Measurements from ENCODE around the gene C10orf143.
"Not testable (repeated sequence)": the region's sequence is repeated elsewhere in the genome, so short reads cannot be mapped to it uniquely, and the experiment has no call there.

C10orf143 gene

DNA sequence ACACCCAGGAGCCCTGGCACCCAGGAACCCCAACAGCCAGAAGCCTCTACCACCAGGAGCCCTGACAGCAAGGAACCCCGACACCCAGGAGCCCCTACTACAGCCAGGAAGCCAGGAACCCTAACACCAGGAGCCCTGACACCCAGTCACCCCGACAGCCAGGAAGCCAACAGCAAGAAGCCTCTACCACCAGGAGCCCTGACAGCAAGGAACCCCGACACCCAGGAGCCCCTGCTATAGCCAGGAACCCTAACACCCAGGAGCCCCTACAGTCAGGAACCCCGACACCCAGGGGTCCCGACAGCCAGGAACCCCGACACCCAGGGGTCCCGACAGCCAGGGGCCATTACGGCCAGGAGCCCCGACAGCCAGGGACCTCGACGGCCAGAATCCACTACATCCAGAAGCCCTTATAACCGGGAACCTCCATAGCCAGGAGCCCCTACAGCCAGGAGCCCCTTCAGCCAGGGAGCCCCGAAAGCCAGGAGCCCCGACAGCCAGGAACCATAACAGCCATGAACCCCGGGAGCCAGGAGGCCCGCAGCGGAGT, 25.1 kb upstream of the C10orf143 start:
- Histone ChIP-seq H3K36me3 (ENCODE audit: control insufficient read depth, insufficient read depth, low read length) (no peaks in the 10 kb centered on the region), H3K27ac (ENCODE audit: low read depth, low read length) (peak overlapping the region; percentile 72), H3K27me3 (ENCODE audit: control insufficient read depth, insufficient read depth, low read length) (no peaks in the 10 kb centered on the region), H3K9ac (ENCODE audit: low read length) (peak overlapping the region; percentile 73), H3K4me3 (ENCODE audit: low read length) (peak overlapping the region; percentile 67), H3K4me1 (ENCODE audit: control insufficient read depth, insufficient read depth, low read length) (peaks cover 14% of the 10 kb centered on the region)

DNA sequence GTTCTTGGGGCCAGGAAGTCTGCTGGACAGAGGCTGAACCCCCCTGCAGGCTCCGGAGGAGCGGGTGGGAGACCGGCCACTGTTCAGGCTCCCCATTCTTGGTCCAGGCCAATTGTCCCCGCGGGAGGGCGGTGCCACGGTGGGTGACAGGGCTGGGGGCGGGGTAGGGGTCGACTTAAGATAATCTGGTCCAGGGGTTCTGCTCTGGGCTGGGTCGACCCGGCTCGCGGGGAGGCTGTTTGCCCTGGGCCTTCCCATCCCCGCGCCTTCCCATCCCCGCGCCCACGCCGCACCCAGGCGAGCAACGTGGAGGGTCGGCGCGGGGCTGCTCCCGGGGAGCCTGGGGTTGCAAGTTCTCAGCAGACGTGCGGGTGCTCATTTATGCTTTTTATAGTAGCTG, 18.3 kb upstream of the C10orf143 start:
- Histone ChIP-seq H3K27me3 (ENCODE audit: control insufficient read depth, insufficient read depth, low read length) (no peaks in the 10 kb centered on the region), H3K36me3 (ENCODE audit: control insufficient read depth, insufficient read depth, low read length) (no peaks in the 10 kb centered on the region), H3K4me3 (ENCODE audit: low read length) (no peak overlapping the region), H3K4me1 (ENCODE audit: control insufficient read depth, insufficient read depth, low read length) (no peaks in the 10 kb centered on the region), H3K27ac (ENCODE audit: low read depth, low read length) (no peak overlapping the region), H3K9ac (ENCODE audit: low read length) (no peak overlapping the region)

DNA sequence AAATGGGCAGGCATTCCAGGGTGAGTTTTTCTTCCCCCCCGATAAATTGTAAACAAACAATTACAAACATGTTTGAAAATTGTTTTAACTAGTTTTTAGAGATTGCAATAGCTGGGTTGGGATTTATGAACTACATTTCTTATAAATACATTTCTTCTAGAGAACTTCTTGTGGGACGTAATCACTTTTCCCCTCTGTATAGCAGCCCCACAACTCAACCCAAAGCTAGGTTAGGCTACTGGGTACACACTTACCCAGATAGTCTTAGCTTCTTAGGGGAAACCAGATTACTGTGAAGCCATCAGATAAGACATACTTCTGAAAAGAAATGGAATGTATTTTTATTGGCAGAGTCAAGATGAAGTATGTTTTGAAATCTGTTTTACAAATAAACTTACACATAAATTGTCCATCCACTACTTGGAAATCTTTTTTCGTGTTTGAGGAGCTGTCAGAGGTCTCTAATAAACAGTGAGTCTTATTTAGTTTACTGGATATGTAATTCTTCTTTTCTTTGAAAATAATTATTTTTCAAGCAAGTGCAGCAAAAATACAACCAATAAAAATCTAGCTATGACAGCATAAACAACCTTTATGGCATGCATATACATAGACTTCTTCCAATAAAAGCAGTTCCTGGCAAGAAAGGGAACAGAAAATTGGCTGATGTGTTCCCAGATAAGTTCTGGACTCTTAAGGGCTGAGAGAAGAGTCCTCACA, 17.6 kb upstream of the C10orf143 start:
- no peak overlapping the region for H3K9ac ChIP-seq (ENCODE audit: low read length)
- no peak overlapping the region for H3K4me3 ChIP-seq (ENCODE audit: low read length)
- H3K27ac ChIP-seq (ENCODE audit: low read depth, low read length) = no peak overlapping the region
- no peaks in the 10 kb centered on the region for H3K4me1 ChIP-seq (ENCODE audit: control insufficient read depth, insufficient read depth, low read length)
- H3K36me3 ChIP-seq (ENCODE audit: control insufficient read depth, insufficient read depth, low read length) = no peaks in the 10 kb centered on the region
- no peaks in the 10 kb centered on the region for H3K27me3 ChIP-seq (ENCODE audit: control insufficient read depth, insufficient read depth, low read length)

DNA sequence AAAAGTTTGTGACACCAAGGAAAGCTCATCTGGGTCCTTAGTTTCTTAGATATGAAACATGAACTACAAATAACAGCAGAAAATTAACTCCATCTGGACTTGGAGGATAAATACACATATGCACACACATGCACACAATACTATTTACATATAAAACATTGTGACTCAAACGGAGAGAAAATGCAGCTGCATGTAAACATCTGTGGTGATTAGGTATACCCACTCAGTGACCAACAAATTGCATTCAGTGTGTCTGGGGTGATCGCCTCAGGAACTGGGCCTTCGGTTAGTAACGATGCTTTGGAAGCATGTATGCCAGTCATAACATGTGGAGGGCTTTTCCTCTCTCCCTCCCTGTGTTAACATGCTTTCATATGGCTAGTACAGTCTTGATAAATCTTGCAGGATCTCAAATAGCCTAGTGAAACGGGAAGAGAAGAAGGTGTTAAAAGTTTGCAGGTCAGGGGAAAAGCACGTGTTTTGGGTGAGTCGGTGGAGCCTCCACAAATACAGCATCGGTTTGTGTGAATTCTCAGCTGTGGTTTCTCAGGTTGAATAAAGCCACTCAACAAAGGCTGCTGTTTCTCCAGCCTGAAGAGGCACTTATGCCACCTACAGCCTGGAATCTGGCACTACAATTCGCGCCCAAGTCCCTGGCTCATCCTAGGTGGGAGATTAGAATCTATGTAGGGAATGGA, 16.9 kb upstream of the C10orf143 start:
- no peaks in the 10 kb centered on the region for H3K27me3 ChIP-seq (ENCODE audit: control insufficient read depth, insufficient read depth, low read length)
- no peaks in the 10 kb centered on the region for H3K4me1 ChIP-seq (ENCODE audit: control insufficient read depth, insufficient read depth, low read length)
- H3K36me3 ChIP-seq (ENCODE audit: control insufficient read depth, insufficient read depth, low read length) = no peaks in the 10 kb centered on the region
- H3K4me3 ChIP-seq (ENCODE audit: low read length) = no peak overlapping the region
- H3K9ac ChIP-seq (ENCODE audit: low read length) = no peak overlapping the region
- no peak overlapping the region for H3K27ac ChIP-seq (ENCODE audit: low read depth, low read length)

DNA sequence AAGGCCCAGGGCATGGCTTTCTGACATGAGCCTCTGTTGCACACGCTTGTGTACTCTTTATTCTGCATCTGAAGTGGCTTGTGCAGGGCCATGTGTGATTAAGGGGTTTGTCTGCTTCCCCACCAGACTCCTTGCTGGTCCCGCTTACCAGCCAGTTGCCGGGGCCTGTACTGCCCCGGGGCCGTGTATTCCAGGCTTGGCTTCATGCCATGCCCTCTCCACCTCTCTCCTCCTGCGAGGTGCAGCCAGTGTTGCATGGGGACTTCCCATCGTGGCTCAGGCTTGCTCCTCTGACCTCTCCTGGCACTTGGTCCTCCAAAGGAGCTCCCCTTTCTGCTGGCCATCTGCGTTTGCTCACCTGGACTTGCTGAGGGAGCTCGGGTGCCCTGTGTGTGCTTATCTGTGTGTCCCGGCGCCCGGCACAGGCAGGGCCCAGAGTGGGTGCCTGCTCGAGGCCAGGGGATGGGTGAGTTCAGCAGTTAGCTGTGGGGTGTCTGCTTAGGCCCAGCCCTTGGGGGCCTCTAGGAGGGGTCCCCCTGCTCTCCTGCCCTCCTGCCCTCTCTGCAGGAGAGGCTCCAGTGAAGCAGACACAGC, 11.0 kb upstream of the C10orf143 start:
- no peak overlapping the region for H3K9ac ChIP-seq (ENCODE audit: low read length)
- no peak overlapping the region for H3K4me3 ChIP-seq (ENCODE audit: low read length)
- H3K27ac ChIP-seq (ENCODE audit: low read depth, low read length) = no peak overlapping the region
- no peaks in the 10 kb centered on the region for H3K4me1 ChIP-seq (ENCODE audit: control insufficient read depth, insufficient read depth, low read length)
- no peaks in the 10 kb centered on the region for H3K36me3 ChIP-seq (ENCODE audit: control insufficient read depth, insufficient read depth, low read length)
- H3K27me3 ChIP-seq (ENCODE audit: control insufficient read depth, insufficient read depth, low read length) = no peaks in the 10 kb centered on the region

DNA sequence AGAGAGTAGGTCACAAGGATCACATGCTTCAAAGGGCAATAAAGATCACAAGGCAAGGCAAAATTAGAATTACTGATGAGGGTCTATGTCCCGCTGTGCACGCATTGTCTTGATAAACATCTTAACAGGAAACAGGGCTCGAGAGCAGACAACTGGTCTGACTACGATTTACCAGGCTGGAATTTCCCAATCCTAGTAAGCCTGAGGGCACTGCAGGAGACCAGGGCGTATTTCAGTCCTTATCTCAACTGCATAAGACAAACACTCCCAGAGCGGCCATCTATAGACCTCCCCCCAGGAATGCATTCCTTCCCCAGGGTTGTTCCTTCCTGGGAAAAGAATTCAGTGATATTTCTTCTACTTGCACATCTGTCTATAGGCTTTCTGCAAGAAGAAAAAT, 6.9 kb upstream of the C10orf143 start:
- not testable (repeated sequence) for H3K4me1 ChIP-seq (ENCODE audit: control insufficient read depth, insufficient read depth, low read length); H3K9ac ChIP-seq (ENCODE audit: low read length); H3K36me3 ChIP-seq (ENCODE audit: control insufficient read depth, insufficient read depth, low read length); H3K27me3 ChIP-seq (ENCODE audit: control insufficient read depth, insufficient read depth, low read length); H3K27ac ChIP-seq (ENCODE audit: low read depth, low read length); H3K4me3 ChIP-seq (ENCODE audit: low read length)

DNA sequence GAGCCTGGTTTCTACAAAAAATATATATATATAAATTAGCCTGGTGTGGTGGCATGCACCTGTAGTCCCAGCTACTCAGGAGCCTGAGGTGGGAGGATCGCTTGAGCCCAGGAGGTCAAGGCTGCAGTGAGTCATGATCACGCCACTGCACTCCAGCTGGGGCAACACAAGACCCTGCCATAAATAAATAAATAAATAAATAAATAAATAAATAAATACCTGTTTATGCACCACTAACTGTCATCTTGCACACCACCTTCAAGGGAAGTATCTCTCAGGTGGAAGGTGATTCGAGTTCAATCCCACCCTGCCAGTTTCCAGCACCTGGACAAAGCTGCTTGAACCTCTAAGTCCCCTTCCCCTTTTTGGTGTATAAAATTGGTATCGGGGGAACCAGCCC, 6.3 kb upstream of the C10orf143 start:
- H3K4me1 ChIP-seq (ENCODE audit: control insufficient read depth, insufficient read depth, low read length); H3K36me3 ChIP-seq (ENCODE audit: control insufficient read depth, insufficient read depth, low read length); H3K4me3 ChIP-seq (ENCODE audit: low read length); H3K27me3 ChIP-seq (ENCODE audit: control insufficient read depth, insufficient read depth, low read length); H3K27ac ChIP-seq (ENCODE audit: low read depth, low read length); H3K9ac ChIP-seq (ENCODE audit: low read length): not testable (repeated sequence)

DNA sequence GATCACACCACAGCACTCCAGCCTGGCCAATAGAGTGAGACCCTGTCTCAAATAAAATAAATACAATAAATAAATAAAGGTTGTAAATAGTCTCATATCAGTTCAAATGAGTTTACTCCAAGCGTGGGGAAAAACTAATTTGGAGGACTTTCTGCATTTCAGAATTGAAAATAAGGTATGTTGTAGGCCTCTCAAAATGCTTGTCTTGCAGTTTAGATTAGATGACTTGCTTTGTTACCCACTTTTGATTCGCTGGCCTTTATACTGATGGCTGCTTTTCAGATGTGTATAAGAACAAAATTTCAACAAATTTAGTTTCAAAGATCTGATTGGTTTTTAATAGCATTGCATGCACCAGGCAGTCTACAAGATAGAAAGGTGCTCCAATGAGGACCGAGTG, 2.2 kb upstream of the C10orf143 start:
- Histone ChIP-seq H3K4me3 (ENCODE audit: low read length) (no peak overlapping the region), H3K36me3 (ENCODE audit: control insufficient read depth, insufficient read depth, low read length) (no peaks in the 10 kb centered on the region), H3K9ac (ENCODE audit: low read length) (no peak overlapping the region), H3K4me1 (ENCODE audit: control insufficient read depth, insufficient read depth, low read length) (peaks cover 12% of the 10 kb centered on the region), H3K27ac (ENCODE audit: low read depth, low read length) (no peak overlapping the region), H3K27me3 (ENCODE audit: control insufficient read depth, insufficient read depth, low read length) (no peaks in the 10 kb centered on the region)

DNA sequence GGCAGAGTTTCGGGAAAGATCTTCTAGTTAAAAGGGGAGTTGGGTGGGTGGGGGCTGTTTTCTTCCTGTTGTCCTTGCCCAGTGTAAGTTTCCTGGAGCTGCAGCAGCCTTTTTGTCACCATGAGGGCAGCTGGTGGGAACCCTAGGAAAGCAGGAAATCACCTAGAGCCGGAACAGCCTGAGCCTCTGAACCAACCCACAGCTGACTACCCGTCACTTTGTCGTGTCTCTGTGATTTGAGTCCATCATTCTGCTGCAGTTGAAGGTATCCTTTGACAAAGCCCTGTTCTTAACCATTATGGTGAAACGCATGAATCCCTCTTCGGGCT, 1.2 kb upstream of the C10orf143 start:
- no peak overlapping the region for H3K9ac ChIP-seq (ENCODE audit: low read length)
- H3K27me3 ChIP-seq (ENCODE audit: control insufficient read depth, insufficient read depth, low read length) = no peaks in the 10 kb centered on the region
- H3K36me3 ChIP-seq (ENCODE audit: control insufficient read depth, insufficient read depth, low read length) = no peaks in the 10 kb centered on the region
- peak overlapping the region; percentile 80 for H3K4me3 ChIP-seq (ENCODE audit: low read length)
- peak overlapping the region; percentile 89 for H3K27ac ChIP-seq (ENCODE audit: low read depth, low read length)
- H3K4me1 ChIP-seq (ENCODE audit: control insufficient read depth, insufficient read depth, low read length) = peaks cover 12% of the 10 kb centered on the region

DNA sequence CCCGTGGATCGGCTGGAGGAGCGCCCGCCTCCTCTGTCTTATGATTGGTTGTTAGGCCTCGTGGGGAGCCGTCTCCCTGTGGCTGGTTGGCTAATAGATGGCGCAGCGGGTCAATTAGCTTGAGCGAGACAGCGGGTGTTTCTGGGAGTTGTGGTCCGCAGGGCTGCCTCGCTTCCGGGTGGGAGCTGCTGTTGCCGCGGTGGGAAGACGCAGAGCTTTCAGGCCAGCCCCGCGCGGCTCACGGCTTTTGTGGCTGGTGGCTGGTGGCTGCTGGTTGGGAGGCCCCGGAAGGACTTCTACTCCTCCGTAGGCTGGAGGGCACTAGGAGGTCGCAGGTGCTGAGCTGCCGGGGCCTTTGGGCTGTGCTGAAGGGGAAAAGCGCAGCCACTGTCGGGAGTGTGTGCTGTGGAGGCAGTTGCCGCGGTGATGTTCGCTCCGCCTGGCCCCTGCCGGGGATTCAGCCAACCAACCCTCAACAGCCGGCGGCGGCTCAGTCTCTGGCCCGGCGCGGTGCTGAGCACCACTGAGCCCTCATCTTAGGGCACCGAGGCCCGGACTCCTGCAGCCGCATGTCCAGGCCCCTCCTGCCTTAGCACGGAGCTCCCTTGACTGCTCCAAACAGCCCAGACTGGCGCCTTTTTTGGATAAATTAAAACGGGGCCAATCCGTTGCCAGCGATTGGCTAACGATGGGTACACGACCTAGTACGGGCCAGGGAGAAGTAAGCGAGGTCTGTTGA, 652 bp upstream of the C10orf143 start:
- H3K4me3 ChIP-seq (ENCODE audit: low read length) = peak overlapping the region; percentile 88
- H3K27me3 ChIP-seq (ENCODE audit: control insufficient read depth, insufficient read depth, low read length) = no peaks in the 10 kb centered on the region
- H3K36me3 ChIP-seq (ENCODE audit: control insufficient read depth, insufficient read depth, low read length) = no peaks in the 10 kb centered on the region
- H3K4me1 ChIP-seq (ENCODE audit: control insufficient read depth, insufficient read depth, low read length) = peaks cover 12% of the 10 kb centered on the region
- H3K27ac ChIP-seq (ENCODE audit: low read depth, low read length) = peak overlapping the region; percentile 89
- H3K9ac ChIP-seq (ENCODE audit: low read length) = peak overlapping the region; percentile 19

DNA sequence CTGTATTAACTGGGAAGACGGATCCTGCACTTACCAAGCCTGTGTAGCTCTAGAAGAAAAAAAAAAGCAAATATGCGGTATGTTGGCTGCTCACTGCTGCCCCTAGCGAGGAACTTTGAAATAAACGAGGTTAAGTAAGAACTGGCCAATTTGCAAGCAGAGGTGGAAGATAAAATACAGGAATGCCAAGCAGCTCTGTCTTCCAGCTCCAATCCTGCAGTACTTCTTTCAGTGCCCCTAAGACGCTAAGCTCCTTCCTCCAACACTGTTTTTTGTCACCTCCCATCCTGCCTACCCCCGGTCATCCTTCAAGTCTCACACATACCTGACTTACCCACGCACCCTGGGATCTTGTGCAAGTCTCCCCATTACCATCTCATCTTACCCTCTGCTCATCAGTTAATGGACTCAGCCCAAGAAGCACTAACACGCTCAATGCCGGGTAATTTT, 809 bp downstream of the C10orf143 start:
- peaks cover 12% of the 10 kb centered on the region for H3K4me1 ChIP-seq (ENCODE audit: control insufficient read depth, insufficient read depth, low read length)
- H3K9ac ChIP-seq (ENCODE audit: low read length) = peak overlapping the region; percentile 54
- H3K36me3 ChIP-seq (ENCODE audit: control insufficient read depth, insufficient read depth, low read length) = no peaks in the 10 kb centered on the region
- no peaks in the 10 kb centered on the region for H3K27me3 ChIP-seq (ENCODE audit: control insufficient read depth, insufficient read depth, low read length)
- H3K27ac ChIP-seq (ENCODE audit: low read depth, low read length) = peak overlapping the region; percentile 89
- H3K4me3 ChIP-seq (ENCODE audit: low read length) = peak overlapping the region; percentile 88

DNA sequence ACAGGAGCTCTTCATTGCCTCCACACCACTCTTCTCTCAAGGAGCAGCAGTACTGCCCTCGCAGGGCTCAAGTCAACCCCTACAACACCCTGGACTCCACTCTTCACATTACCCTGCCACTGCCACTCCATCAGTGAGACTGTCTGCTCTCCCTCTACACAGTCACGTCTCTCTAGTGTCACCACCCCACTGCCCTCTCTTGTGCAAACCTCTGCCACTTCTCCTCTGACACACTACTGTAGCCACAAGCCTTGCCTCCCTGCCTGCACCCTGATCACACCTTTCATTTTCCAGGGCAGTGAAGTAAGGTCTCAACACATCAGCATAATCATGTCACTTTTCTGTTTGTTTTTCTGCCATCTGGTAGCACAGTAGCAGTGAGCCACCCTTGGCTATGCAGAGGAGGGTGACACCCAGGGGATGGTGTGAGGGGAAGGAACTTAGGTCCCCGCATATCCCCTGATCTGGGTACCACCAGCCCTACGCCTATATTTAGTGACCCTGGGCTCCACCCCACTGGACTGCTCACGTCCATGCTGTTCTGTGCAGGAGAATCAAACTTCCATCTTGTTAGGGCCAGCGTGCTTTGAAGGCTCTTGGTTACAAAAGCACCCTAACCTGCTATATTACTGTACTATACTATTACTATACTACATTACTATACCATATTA, 1.6 kb downstream of the C10orf143 start:
- Histone ChIP-seq H3K27ac (ENCODE audit: low read depth, low read length) (peak overlapping the region; percentile 30), H3K27me3 (ENCODE audit: control insufficient read depth, insufficient read depth, low read length) (no peaks in the 10 kb centered on the region), H3K9ac (ENCODE audit: low read length) (no peak overlapping the region)

More for the DNA sequence above, 1.6 kb downstream of the C10orf143 start:
- Histone ChIP-seq H3K4me3 (ENCODE audit: low read length) (peak overlapping the region; percentile 88), H3K36me3 (ENCODE audit: control insufficient read depth, insufficient read depth, low read length) (no peaks in the 10 kb centered on the region), H3K4me1 (ENCODE audit: control insufficient read depth, insufficient read depth, low read length) (peaks cover 12% of the 10 kb centered on the region)
